KG1 (cell line): ENCODE results near the gene STYX.
A peak's percentile ranks its signal among the peaks of the same experiment; 100 is the strongest.
"Not testable (repeated sequence)": the region's sequence is repeated elsewhere in the genome, so short reads cannot be mapped to it uniquely, and the experiment has no call there.

Source experiments
- DNase-seq: peaks from one replicate; lab custom pipeline; 2025; lab: John Stamatoyannopoulos, UW

STYX gene

GRCh38 chr14:52727509-52727908 is 2.5 kb upstream of the STYX start:
- DNase-seq, result not testable (repeated sequence)

DNA sequence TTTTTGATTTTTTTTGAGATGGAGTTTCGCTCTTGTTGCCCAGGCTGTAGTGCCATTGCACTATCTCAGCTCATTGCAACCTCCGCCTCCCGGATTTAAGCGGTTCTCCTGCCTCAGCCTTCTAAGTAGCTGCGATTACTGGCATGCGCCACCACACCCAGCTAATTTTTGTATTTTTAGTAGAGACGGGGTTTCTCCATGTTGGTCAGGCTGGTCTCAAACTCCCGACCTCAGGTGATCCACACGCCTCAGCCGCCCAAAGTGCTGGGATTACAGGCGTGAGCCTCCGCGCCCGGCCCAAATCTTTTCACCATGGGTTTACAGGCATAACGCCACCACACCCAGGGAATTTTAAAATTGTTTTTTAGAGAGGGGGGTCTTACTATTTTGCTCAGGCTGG is 931 bp upstream of the STYX start:
- DNase-seq, result not testable (repeated sequence)

GRCh38 chr14:52729585-52729924 is 411 bp upstream of the STYX start:
- DNase-seq, result no peak

DNA sequence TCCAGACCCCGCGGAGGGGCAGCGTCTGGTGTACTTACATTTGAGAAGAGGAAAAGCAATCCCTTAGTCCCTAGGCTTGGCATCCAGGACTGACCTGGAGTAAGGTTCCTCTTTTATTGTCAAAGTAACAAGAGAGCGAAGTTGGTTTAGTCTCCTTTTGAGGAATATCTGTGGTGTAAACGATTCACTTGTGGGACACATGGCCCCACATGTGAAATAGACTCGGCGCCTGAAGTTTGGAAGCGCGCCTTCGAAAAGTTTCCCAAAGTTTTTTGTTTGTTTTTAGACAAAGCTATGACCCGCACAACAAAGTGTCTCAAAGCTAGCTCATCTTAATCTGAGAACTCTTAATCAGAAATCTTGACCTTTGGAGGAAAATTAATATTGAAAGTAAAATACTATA is 744 bp downstream of the STYX start:
- peak; percentile 21 for DNase-seq

DNA sequence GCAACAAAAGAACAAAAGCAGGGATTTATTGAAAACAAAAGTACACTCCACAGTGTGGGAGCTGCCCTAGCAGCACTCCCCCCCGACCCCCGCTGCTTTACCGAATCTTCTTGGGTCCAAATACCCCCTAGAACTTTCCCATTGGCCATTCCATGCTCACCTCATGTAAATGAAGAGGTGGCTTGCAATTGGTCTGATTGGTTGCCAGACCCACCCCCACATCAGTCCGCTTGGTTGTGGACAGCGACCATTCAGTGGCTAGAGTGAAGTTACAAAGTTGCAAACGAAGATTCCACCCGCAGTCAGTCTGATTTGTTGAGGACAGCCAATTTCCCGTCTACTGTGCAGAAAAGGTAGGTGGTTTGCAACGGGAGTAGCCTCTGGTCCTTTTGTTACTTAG is 3.9 kb downstream of the STYX start:
- DNase-seq, result no peak

DNA sequence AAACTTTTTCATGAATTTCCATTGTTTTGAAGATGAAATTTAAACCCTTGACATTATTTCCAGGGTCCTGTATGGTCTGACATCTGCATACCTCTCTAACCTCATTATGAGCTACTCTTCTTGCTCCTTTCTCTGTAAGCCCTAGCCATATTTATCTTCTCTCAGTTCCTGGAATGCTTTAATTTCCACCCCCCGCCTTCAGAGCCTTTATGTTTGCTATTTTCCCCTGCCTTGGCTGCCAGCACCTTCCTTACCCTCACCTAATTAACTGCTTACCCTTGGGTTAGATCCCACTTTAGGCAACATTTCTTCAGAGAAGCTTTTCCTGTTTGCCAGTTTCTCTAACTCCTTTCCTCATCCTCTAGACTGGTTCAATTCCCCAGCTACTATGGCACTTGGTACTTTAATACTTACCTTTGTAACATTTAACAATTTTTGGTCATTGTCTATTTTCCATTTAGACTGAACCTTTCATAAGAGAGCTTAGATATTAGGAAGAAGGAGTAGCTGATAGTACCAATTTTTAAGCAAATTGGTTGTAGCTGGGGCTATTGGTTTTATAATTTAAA is 6.0 kb downstream of the STYX start:
- DNase-seq, result no peak

GRCh38 chr14:52738409-52738808 is 8.4 kb downstream of the STYX start:
- no peak for DNase-seq

GRCh38 chr14:52740751-52741150 is 10.8 kb downstream of the STYX start:
- DNase-seq, result no peak

- no peak for DNase-seq
These were observed 11.9 kb downstream of the STYX start for GRCh38 chr14:52741865-52742264.

DNA sequence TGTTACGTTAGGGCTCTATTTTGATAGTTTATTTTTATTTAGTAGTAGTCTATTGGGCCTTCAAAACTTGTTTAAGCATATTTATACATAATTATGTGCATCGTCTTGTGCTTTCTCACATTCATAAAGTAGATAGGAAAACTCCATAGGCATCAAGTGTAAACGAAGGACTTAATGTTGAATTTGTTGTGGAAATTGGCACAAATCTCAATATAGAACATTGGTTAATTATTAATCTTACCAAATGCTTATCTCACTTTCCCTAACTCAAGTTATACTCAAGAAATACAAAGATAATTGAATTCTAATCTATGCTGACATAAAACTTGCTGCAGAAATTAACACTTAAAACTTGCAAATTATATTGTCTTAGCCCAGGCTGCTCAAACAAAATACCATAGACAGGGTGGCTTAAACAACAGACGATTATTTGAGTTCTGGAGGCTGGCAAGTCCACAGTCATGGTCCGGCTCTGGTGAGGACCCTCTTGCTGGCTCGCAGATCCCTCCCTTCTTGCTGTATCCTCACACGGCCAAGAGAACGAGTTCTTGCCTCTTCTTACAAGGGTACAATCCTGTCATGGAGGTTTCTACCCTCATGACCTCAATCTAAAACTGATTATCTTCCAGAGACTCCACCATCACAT is 18.8 kb downstream of the STYX start:
- DNase-seq, result no peak

DNA sequence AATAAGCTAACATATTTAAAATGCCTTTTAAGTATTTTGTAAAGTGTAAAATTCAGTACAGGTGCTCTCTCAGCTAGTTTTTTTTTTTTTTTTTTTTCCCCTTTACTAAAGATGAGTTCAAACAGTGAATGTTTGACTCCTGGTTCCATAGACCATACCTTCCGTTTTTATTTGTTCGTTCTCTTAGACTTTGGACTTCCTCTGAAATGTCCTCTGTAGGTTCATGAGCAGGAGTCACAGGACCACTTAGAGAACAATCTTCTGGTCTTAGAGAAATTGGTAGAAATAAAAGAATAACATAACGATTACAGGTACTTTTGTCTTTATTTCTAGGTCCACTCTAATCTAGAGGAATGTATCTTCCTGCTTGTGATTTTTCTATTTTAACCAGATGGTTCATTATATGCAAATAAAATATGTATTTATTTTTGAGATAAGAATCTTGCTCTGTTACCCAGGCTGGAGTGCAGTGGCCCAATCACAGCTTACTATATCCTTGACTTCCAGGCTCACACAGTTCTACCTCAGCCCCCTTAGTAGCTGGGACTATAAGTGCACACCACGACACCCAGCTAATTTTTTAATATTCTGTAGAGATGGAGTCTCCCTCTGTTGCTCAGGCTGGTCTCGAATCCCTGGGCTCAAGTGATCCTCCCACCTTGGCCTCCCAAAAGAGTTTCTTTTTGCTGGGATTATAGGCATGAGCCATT is 25.8 kb downstream of the STYX start:
- no peak for DNase-seq

DNA sequence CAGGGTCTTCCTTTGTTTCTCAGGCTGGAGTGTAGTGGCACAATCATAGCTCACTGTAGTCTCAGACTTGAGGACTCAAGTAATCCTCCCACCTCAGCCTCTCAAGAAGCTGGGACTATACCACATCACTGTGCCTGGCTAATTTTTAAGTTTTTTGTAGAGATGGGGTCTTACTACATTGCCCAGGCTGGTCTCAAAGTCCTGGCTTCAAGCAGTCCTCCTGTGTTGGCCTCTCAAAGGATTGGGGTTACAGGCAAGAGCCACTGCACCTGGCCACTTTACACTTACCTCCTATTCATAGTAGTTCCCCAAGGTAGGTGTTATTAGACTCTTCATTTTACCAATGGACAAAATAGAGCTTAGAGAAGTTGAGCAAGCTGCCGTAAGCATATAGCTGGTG is 29.2 kb downstream of the STYX start:
- DNase-seq, result no peak

DNA sequence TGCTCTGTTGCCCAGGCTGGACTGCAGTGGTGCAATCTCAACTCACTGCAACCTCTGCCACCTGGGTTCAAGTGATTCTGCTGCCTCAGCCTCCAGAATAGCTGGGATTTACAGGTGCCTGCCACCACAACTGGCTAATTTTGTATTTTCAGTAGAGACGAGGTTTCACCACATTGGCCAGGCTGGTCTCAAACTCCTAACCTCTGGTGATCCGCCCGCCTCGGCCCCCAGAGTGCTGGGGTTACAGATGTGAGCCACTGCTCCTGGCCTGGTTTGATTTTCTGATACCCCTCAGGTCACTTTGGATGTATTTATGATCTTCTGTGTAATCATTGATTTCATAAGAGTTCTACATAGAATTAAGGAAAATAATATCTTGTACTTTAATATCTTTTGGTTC is 33.0 kb downstream of the STYX start:
- not testable (repeated sequence) for DNase-seq

DNA sequence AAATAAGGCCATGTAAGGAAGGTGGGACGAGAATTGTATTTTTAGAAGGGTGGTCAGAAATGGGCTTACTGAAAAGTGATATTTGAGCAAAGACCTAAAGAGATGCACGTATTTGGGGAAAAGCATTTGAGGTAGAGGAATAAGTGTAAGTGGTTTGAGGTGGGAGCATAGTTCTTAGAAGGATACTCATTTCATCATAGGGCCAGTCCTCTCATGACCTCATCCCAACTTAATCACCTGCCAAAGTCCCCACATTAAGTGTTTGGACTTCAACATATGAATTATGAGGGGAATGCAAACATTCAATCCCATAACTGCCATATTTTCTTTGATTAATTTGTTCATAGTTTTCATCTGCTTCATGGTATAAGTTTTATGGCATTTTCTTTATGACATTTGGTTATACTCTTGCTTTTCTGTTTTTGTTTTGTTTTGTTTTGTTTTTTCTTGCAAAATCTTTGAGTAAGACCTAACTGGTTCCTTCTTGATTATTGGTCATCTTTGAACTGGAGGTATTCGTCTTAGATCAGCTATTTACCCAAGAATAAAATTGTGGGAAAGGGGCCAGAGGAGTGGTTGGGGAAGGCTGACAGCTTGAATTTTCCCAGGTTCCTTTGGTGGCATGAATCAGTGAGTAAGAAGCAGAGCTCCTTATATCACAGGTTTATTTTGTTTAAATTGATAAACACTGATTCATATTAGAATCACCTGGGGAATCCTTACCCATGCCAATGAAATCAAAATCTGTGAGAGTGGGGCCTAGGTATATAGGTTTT is 37.3 kb downstream of the STYX start:
- no peak for DNase-seq

DNA sequence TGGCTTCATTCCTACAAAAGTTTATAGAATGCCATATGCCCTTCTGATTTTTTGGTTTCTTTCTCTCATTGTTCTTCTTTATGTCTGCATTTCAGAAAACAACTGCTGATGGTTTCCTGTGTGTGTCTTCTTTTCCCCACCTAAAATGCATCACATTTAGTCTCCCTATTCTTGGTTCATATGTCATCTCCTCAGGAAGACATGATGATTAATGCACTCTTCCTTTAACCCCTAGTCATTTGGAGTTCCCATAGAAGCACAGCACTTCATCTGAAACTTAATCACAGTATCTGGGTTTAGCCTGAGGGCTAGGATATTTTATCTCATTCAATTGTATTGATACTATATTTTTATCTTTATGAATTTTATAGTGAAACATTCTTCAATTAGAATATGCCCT is 39.9 kb downstream of the STYX start:
- DNase-seq, result no peak

DNA sequence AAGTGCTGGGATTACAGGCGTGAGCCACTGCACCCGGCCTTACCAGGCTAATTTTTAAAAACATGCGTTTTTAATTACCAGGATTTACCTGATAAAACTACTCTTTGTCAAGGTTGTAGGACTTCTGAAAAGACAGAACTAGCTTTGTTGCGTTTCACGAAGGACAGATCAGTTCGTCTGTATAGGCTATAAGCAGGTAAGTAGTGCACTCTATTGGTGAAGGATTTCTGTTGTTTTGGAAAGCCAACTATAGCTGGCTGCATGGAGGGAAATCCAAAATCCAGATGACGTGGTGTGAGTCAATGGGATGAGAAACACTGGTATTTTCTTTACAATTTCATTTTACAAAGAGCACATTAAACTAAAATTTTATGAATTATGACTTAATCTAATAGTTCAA is 46.9 kb downstream of the STYX start:
- no peak for DNase-seq

DNA sequence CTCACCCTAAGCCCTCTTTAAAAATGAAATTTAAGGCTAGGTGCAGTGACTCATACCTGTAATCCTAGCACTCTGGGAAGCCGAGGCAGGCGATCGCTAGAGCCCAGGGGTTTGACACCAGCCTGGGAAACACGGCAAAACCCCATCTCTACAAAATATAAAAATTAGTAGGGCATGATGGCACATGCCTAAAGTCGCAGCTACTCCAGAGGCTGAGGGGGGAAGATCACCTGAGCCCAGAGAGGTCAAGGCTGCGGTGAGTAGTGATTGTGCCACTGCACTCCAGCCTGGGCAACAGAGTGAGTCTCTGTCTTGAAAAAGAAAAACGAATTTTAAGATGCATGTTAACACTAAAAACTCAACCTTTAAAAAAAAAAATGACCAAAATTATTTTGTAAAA is 48.7 kb downstream of the STYX start:
- DNase-seq, result no peak

GRCh38 chr14:52780893-52781292 is 50.9 kb downstream of the STYX start:
- no peak for DNase-seq

- no peak for DNase-seq
These were observed 51.7 kb downstream of the STYX start for GRCh38 chr14:52781629-52782028.

DNA sequence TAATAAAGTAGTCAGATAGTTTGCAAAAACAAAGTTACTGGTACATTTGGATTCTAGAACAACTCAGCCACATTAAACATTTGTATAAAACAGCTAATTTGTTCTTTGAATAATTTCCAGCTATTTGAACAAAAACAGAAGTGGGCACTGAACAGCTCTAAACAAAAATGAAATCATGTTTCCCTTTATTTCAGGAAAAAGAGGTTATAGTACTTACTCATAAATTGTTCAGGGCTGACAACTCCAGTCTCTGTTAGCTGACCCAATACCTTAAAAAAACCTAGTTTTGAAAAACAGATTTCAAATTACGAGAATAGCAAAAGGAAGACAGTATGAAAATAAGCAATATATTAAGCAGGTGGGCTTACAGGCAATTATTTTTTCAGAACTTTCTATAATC is 53.2 kb downstream of the STYX start:
- DNase-seq, result no peak

GRCh38 chr14:52786887-52787286 is 56.9 kb downstream of the STYX start:
- DNase-seq, result no peak

DNA sequence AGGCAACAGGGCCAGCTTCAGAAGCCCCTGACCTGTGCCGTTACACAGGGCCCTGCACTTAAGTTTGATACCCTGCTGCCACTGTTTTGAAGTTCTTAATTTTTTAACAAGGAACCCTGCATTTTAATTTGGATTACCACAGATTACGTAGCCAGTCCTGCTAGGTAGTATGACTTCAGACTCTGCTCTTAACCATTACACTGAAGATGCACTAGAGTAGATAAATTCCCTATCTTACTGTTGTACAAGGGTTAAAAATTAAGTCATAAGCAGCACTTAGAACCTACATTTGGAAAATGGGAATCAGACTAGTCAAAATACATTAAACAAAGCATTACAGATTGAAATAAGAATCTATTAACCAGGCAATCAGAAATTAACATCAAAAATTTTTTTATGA is 59.2 kb downstream of the STYX start:
- no peak for DNase-seq
